ENCODE data around the gene MYRIP.

MYRIP gene

DNA sequence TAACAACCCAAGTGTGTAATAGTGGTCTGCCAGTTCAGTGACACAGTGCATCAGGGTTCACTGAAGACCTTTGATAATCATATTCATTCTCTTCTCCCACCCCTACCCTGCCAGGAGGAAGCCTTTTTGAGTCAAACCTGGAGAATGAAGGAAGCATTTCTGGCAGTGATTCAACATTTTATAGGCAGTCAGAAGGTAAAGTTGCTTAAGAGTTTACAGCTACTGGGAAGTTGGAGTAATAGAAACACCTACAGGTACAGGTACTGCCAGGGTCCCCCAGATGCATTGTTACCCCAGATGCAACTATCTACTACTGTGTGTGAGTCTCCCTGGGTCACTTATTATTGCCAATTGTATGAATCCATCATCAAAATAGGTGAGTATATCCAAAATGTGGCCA, 353.2 kb downstream of the MYRIP start:
- H3K9ac ChIP-seq (ENCODE audit: low read depth in 1 of 2, low read length in 2 of 2) = no peak overlapping the region
- peaks cover 0 to 3% of the 10 kb centered on the region in 2 donors for H3K9me3 ChIP-seq (ENCODE audit: control insufficient read depth in 1 of 2, low read length in 2 of 2)
- H3K36me3 ChIP-seq (ENCODE audit: control insufficient read depth in 1 of 2, insufficient read depth in 2 of 2, low read length in 2 of 2) = no peaks in the 10 kb centered on the region
- no peak overlapping the region for H3K4me3 ChIP-seq (ENCODE audit: low read depth in 1 of 2, low read length in 2 of 2)
- H3K27me3 ChIP-seq (ENCODE audit: control insufficient read depth in 1 of 2, insufficient read depth in 2 of 2, low read length in 2 of 2) = no peaks in the 10 kb centered on the region
- H3K27ac ChIP-seq (ENCODE audit: low read depth, low read length) = no peak overlapping the region
- H3K4me1 ChIP-seq (ENCODE audit: control insufficient read depth in 1 of 2, insufficient read depth in 2 of 2, low read length in 2 of 2) = peaks cover 4 to 9% of the 10 kb centered on the region in 2 donors

DNA sequence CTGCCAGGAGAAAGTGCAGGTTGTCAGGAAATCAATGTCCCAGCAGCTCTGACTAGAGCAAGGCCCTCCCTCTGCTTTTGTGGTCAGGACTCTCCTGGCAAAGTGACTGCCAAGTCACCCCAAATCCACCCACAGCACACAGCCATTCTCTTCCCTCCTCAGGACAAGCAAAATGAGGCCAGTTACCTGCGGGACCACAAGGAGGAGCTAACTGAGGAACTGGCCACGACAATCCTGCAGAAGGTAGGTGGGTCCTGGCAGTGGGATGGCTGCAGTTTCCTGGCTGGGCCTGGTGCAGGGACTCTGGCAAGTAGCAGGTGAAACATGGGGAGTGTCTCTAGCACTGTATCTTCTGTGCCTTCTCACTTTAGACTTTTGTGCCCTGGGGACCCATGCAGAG, 357.6 kb downstream of the MYRIP start:
- Histone ChIP-seq H3K9me3 (ENCODE audit: control insufficient read depth in 1 of 2, low read length in 2 of 2) (no peaks in the 10 kb centered on the region), H3K27ac (ENCODE audit: low read depth, low read length) (no peak overlapping the region), H3K9ac (ENCODE audit: low read depth in 1 of 2, low read length in 2 of 2) (no peak overlapping the region), H3K4me1 (ENCODE audit: control insufficient read depth in 1 of 2, insufficient read depth in 2 of 2, low read length in 2 of 2) (peaks cover 8 to 15% of the 10 kb centered on the region in 2 donors), H3K4me3 (ENCODE audit: low read depth in 1 of 2, low read length in 2 of 2) (no peak overlapping the region), H3K36me3 (ENCODE audit: control insufficient read depth in 1 of 2, insufficient read depth in 2 of 2, low read length in 2 of 2) (no peaks in the 10 kb centered on the region), H3K27me3 (ENCODE audit: control insufficient read depth in 1 of 2, insufficient read depth in 2 of 2, low read length in 2 of 2) (no peaks in the 10 kb centered on the region)

DNA sequence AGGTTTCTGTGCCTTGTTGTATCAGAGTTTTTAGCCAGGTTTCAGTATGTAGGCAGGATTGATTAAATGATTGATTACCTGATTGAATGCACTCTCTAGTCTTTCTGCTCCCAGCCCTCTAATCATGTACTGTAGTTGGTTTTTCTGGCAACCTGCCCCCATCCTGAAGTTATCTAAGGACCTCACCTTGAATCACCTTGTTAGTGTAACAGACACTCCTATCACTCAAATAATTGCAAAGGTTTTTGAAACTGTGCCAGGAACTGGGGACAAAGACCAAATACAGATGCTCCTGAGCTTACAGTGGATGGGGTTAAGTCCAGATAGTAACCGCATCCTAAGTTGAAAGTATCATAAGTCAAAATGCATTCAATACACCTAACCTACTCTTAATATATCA, 358.5 kb downstream of the MYRIP start:
- Histone ChIP-seq H3K9ac (ENCODE audit: low read depth in 1 of 2, low read length in 2 of 2) (no peak overlapping the region), H3K9me3 (ENCODE audit: control insufficient read depth in 1 of 2, low read length in 2 of 2) (no peaks in the 10 kb centered on the region), H3K27ac (ENCODE audit: low read depth, low read length) (no peak overlapping the region), H3K36me3 (ENCODE audit: control insufficient read depth in 1 of 2, insufficient read depth in 2 of 2, low read length in 2 of 2) (no peaks in the 10 kb centered on the region), H3K4me3 (ENCODE audit: low read depth in 1 of 2, low read length in 2 of 2) (no peak overlapping the region), H3K27me3 (ENCODE audit: control insufficient read depth in 1 of 2, insufficient read depth in 2 of 2, low read length in 2 of 2) (no peaks in the 10 kb centered on the region), H3K4me1 (ENCODE audit: control insufficient read depth in 1 of 2, insufficient read depth in 2 of 2, low read length in 2 of 2) (peaks cover 8 to 15% of the 10 kb centered on the region in 2 donors)

DNA sequence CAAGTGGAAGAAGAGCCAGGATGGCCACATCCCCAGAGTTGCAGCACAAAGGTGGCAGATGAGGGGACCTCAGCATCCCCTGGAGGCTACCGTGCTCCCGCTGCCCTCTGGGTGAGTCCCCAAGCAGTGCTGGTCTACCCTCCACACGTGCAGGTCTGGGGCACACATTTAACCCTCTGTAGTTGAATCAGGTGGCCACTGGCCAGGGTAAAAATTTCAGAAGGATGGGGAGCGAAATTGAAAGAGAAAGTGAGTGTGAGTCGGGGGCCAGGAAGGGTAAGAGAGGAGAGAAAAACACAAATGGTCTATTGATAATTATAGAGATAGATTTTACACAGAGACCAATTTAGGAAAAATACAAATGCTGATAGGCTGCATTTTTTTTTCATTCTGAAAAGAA, 360.6 kb downstream of the MYRIP start:
- Histone ChIP-seq H3K36me3 (ENCODE audit: control insufficient read depth in 1 of 2, insufficient read depth in 2 of 2, low read length in 2 of 2) (no peaks in the 10 kb centered on the region), H3K9ac (ENCODE audit: low read depth in 1 of 2, low read length in 2 of 2) (no peak overlapping the region)

DNA sequence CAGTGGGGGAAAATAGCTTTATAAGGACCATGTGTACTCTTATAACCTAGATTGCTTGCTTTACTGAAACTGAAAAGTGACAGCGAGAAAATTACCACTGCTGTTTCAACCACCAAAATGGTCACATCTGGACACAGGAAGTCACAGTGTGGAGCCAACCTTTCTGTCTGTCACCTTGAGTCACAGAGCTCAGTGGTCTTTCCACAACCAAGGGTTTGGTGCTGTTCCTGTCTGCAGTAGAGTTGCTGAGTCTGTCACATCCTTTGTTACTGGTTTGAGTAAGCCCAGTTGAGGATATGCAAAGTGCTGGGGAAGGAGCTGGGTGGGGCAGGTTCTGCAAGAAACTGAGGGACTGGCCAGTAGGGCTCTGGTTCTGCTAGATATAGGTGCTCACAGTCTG, 361.0 kb downstream of the MYRIP start:
- Histone ChIP-seq H3K27ac (ENCODE audit: low read depth, low read length) (no peak overlapping the region), H3K4me3 (ENCODE audit: low read depth in 1 of 2, low read length in 2 of 2) (no peak overlapping the region), H3K9me3 (ENCODE audit: control insufficient read depth in 1 of 2, low read length in 2 of 2) (no peaks in the 10 kb centered on the region), H3K9ac (ENCODE audit: low read depth in 1 of 2, low read length in 2 of 2) (no peak overlapping the region), H3K4me1 (ENCODE audit: control insufficient read depth in 1 of 2, insufficient read depth in 2 of 2, low read length in 2 of 2) (peaks cover 8 to 15% of the 10 kb centered on the region in 2 donors), H3K27me3 (ENCODE audit: control insufficient read depth in 1 of 2, insufficient read depth in 2 of 2, low read length in 2 of 2) (no peaks in the 10 kb centered on the region), H3K36me3 (ENCODE audit: control insufficient read depth in 1 of 2, insufficient read depth in 2 of 2, low read length in 2 of 2) (no peaks in the 10 kb centered on the region)

More for the DNA sequence above, 360.6 kb downstream of the MYRIP start:
- Histone ChIP-seq H3K27me3 (ENCODE audit: control insufficient read depth in 1 of 2, insufficient read depth in 2 of 2, low read length in 2 of 2) (no peaks in the 10 kb centered on the region), H3K27ac (ENCODE audit: low read depth, low read length) (no peak overlapping the region), H3K4me1 (ENCODE audit: control insufficient read depth in 1 of 2, insufficient read depth in 2 of 2, low read length in 2 of 2) (peaks cover 8 to 15% of the 10 kb centered on the region in 2 donors), H3K4me3 (ENCODE audit: low read depth in 1 of 2, low read length in 2 of 2) (no peak overlapping the region), H3K9me3 (ENCODE audit: control insufficient read depth in 1 of 2, low read length in 2 of 2) (no peaks in the 10 kb centered on the region)

DNA sequence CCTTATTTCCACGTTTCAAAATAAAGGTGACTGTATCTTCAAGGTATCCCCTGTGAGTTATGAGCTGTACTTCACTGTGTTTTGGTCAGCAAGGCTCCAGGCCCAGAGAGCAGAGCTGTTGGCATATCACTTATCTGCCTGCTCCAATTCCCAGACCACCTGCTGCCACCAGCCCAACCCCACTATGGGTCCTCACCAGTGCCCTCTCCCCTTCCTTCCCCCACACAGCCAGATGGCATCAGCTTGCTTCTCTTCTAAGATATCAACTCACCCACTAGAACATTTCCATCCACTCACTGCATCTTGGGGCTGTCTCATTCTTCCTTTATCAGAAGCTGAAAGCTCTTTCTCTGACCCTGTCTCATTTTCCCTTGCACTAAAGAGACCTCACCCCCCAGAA, 363.2 kb downstream of the MYRIP start:
- H3K4me3 ChIP-seq (ENCODE audit: low read depth in 1 of 2, low read length in 2 of 2) = no peak overlapping the region
- H3K9ac ChIP-seq (ENCODE audit: low read depth in 1 of 2, low read length in 2 of 2) = no peak overlapping the region
- H3K4me1 ChIP-seq (ENCODE audit: control insufficient read depth in 1 of 2, insufficient read depth in 2 of 2, low read length in 2 of 2) = peaks cover 4 to 7% of the 10 kb centered on the region in 2 donors
- no peak overlapping the region for H3K27ac ChIP-seq (ENCODE audit: low read depth, low read length)
- no peaks in the 10 kb centered on the region for H3K9me3 ChIP-seq (ENCODE audit: control insufficient read depth in 1 of 2, low read length in 2 of 2)
- H3K27me3 ChIP-seq (ENCODE audit: control insufficient read depth in 1 of 2, insufficient read depth in 2 of 2, low read length in 2 of 2) = no peaks in the 10 kb centered on the region
- H3K36me3 ChIP-seq (ENCODE audit: control insufficient read depth in 1 of 2, insufficient read depth in 2 of 2, low read length in 2 of 2) = no peaks in the 10 kb centered on the region

DNA sequence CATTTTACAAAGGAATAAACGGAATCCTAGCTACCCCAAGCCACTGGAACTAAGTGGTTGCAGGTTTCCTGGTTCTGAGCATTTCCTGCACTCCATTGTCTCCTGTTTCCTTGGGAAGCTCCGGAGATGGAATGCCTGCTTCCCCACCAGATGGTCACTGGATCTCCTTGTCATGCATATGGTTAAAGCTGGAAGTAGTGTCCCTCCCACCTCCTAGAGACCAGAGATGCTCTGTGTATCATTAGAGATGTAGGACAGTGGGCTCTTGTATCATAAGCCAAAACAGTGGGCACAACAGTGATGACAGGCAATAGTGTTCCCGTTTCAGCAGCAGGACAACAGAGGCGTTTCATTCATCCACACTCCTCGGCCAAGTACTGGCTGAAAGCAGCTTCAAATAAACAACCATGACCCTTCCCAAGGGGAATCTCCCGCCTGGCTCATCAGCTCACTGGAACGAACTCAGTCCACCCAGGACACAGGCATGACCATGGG, 363.9 kb downstream of the MYRIP start:
- H3K4me3 ChIP-seq (ENCODE audit: low read depth in 1 of 2, low read length in 2 of 2) = no peak overlapping the region
- H3K27me3 ChIP-seq (ENCODE audit: control insufficient read depth in 1 of 2, insufficient read depth in 2 of 2, low read length in 2 of 2) = no peaks in the 10 kb centered on the region
- H3K4me1 ChIP-seq (ENCODE audit: control insufficient read depth in 1 of 2, insufficient read depth in 2 of 2, low read length in 2 of 2) = peaks cover 0 to 3% of the 10 kb centered on the region in 2 donors
- H3K9me3 ChIP-seq (ENCODE audit: control insufficient read depth in 1 of 2, low read length in 2 of 2) = no peaks in the 10 kb centered on the region
- H3K36me3 ChIP-seq (ENCODE audit: control insufficient read depth in 1 of 2, insufficient read depth in 2 of 2, low read length in 2 of 2) = no peaks in the 10 kb centered on the region
- H3K9ac ChIP-seq (ENCODE audit: low read depth in 1 of 2, low read length in 2 of 2) = no peak overlapping the region
- no peak overlapping the region for H3K27ac ChIP-seq (ENCODE audit: low read depth, low read length)

DNA sequence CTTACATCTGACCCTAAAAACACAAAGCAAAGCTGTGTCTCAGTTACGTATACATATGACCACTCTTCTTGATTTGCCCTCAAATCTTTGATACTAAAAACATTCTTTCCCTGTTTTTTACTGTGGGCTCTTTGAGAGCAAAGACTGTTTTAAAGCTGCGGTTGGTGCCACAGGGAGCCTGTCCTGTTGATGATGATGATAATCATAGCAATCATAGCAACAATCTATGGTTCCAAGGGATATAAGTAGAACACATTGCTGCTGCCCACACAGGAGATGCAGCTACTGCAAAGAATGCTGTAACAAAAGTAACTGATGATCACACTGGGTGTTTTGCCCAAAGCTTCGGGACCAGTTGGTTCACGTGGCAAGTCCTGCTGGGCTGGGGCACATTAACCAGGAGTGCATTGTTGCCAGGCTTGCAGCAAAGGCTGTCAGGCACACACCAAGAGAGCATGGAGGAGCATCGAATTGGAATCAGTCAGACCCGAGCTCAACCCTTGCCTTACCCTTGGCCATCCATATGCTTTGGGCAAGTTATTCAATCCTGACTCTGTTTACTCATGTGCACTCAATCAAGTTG, 368.7 kb downstream of the MYRIP start:
- no peaks in the 10 kb centered on the region for H3K4me1 ChIP-seq (ENCODE audit: control insufficient read depth in 1 of 2, insufficient read depth in 2 of 2, low read length in 2 of 2)
- H3K27me3 ChIP-seq (ENCODE audit: control insufficient read depth in 1 of 2, insufficient read depth in 2 of 2, low read length in 2 of 2) = no peaks in the 10 kb centered on the region
- no peaks in the 10 kb centered on the region for H3K36me3 ChIP-seq (ENCODE audit: control insufficient read depth in 1 of 2, insufficient read depth in 2 of 2, low read length in 2 of 2)
- H3K27ac ChIP-seq (ENCODE audit: low read depth, low read length) = no peak overlapping the region
- H3K4me3 ChIP-seq (ENCODE audit: low read depth in 1 of 2, low read length in 2 of 2) = no peak overlapping the region
- H3K9ac ChIP-seq (ENCODE audit: low read depth in 1 of 2, low read length in 2 of 2) = no peak overlapping the region
- no peaks in the 10 kb centered on the region for H3K9me3 ChIP-seq (ENCODE audit: control insufficient read depth in 1 of 2, low read length in 2 of 2)

DNA sequence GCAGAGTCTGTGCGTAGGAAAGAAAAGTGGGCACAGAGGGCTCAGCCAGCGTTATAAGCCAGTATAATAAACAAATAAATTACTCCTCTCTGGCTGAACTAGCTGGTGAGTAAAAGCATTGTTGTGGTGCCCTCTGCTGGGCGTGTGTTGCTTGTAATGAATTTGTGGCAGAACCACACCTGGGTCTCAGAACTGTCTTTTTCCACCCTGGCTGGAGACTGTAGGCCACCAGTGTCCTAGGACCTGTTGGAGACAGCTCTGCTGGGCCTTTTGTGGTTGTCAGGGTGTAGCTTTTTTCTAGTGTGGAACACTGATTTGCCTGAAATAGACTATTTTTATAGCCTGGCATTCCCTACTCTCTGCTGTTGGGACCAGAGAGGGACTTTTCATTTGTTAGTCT, 369.6 kb downstream of the MYRIP start:
- Histone ChIP-seq H3K27ac (ENCODE audit: low read depth, low read length) (no peak overlapping the region), H3K9me3 (ENCODE audit: control insufficient read depth in 1 of 2, low read length in 2 of 2) (no peaks in the 10 kb centered on the region), H3K36me3 (ENCODE audit: control insufficient read depth in 1 of 2, insufficient read depth in 2 of 2, low read length in 2 of 2) (no peaks in the 10 kb centered on the region), H3K27me3 (ENCODE audit: control insufficient read depth in 1 of 2, insufficient read depth in 2 of 2, low read length in 2 of 2) (no peaks in the 10 kb centered on the region), H3K4me1 (ENCODE audit: control insufficient read depth in 1 of 2, insufficient read depth in 2 of 2, low read length in 2 of 2) (no peaks in the 10 kb centered on the region), H3K4me3 (ENCODE audit: low read depth in 1 of 2, low read length in 2 of 2) (no peak overlapping the region), H3K9ac (ENCODE audit: low read depth in 1 of 2, low read length in 2 of 2) (no peak overlapping the region)

DNA sequence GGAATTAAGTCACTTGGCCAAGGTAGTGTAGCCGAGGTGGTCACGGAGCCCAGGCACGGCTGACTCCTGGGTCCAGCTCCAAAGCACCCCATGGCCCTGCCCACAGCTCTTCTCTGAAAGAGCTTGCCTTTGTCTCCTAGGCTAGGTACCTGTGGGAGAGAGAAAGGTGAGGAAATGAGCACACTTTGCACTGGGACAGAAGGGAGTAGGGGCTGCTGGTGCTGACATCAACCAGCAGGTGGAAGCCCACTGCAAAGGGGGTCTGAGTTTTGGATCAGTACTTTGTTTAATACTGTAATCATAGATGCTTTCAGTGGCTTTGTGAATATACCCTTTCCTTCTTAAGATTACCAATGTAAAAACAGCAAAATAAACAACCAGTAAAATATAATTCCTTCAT, 371.8 kb downstream of the MYRIP start:
- no peak overlapping the region for H3K4me3 ChIP-seq (ENCODE audit: low read depth in 1 of 2, low read length in 2 of 2)
- no peaks in the 10 kb centered on the region for H3K27me3 ChIP-seq (ENCODE audit: control insufficient read depth in 1 of 2, insufficient read depth in 2 of 2, low read length in 2 of 2)
- H3K27ac ChIP-seq (ENCODE audit: low read depth, low read length) = no peak overlapping the region
- no peaks in the 10 kb centered on the region for H3K9me3 ChIP-seq (ENCODE audit: control insufficient read depth in 1 of 2, low read length in 2 of 2)
- no peak overlapping the region for H3K9ac ChIP-seq (ENCODE audit: low read depth in 1 of 2, low read length in 2 of 2)
- H3K36me3 ChIP-seq (ENCODE audit: control insufficient read depth in 1 of 2, insufficient read depth in 2 of 2, low read length in 2 of 2) = no peaks in the 10 kb centered on the region
- no peaks in the 10 kb centered on the region for H3K4me1 ChIP-seq (ENCODE audit: control insufficient read depth in 1 of 2, insufficient read depth in 2 of 2, low read length in 2 of 2)

Data from duodenal mucosa (tissue), 2 donors.